H9 (cell line): ENCODE results near the gene TMEM108. TPM values are rescaled to one million over a fixed set of nuclear protein-coding genes. Genes with fewer than 3 reads are reported as not detected.

Source experiments
- DNase-seq: peaks from one replicate; pipeline ENCODE4 v3.0.0-alpha.2; 2017
- H2AFZ ChIP-seq: one replicate; pipeline ENCODE4 v1.6.1; 2013; ENCODE audit warnings: mild to moderate bottlenecking, low read length, control low read depth, moderate library complexity
- H2AK5ac ChIP-seq: 2 replicates; pipeline ENCODE4 v1.6.1; 2013; ENCODE audit warnings: low read length, control low read depth, mixed read lengths; ENCODE audit not compliant: insufficient read length
- H2BK120ac ChIP-seq: one replicate; pipeline ENCODE4 v1.6.1; 2013; ENCODE audit warnings: low read depth, mild to moderate bottlenecking, low read length, control low read depth, inconsistent platforms; ENCODE audit not compliant: poor library complexity, severe bottlenecking
- H2BK12ac ChIP-seq: 2 replicates; pipeline ENCODE4 v1.6.1; 2013; ENCODE audit warnings: low read length, control low read depth, mixed read lengths, low read depth; ENCODE audit not compliant: insufficient read length
- H2BK15ac ChIP-seq: 2 replicates; pipeline ENCODE4 v1.6.1; 2013; ENCODE audit warnings: low read depth, low read length, control low read depth
- H2BK20ac ChIP-seq: one replicate; pipeline ENCODE4 v1.6.1; 2013; ENCODE audit warnings: low read depth, mild to moderate bottlenecking, low read length, control low read depth, inconsistent platforms; ENCODE audit not compliant: poor library complexity, severe bottlenecking
- H2BK5ac ChIP-seq: 2 replicates; pipeline ENCODE4 v1.6.1; 2013; ENCODE audit warnings: low read length, control low read depth, mixed read lengths; ENCODE audit not compliant: insufficient read length
- H3K14ac ChIP-seq: 2 replicates; pipeline ENCODE4 v1.6.1; 2013; ENCODE audit warnings: low read length, control low read depth; ENCODE audit not compliant: insufficient read depth
- H3K18ac ChIP-seq: 2 replicates; pipeline ENCODE4 v1.6.1; 2013; ENCODE audit warnings: low read depth, mild to moderate bottlenecking, mixed read lengths, low read length, control low read depth; ENCODE audit not compliant: insufficient read length
- H3K23ac ChIP-seq: 2 replicates; pipeline ENCODE4 v1.6.1; 2013; ENCODE audit warnings: low read length, control low read depth, mixed read lengths, low read depth; ENCODE audit not compliant: insufficient read length
- H3K23me2 ChIP-seq: 2 replicates; pipeline ENCODE4 v1.6.1; 2013; ENCODE audit warnings: low read depth, mild to moderate bottlenecking, mixed read lengths, low read length, control low read depth; ENCODE audit not compliant: insufficient read length, poor library complexity, severe bottlenecking
- H3K27ac ChIP-seq: 2 replicates; pipeline ENCODE4 v1.5.1; 2013; ENCODE audit warnings: low read length, control low read depth, mixed read lengths, low read depth; ENCODE audit not compliant: insufficient read length
- H3K27me3 ChIP-seq: 2 replicates; pipeline ENCODE4 v1.6.1; 2013; ENCODE audit warnings: low read length, control low read depth, inconsistent platforms; ENCODE audit not compliant: insufficient read depth
- H3K4ac ChIP-seq: 2 replicates; pipeline ENCODE4 v1.6.1; 2013; ENCODE audit warnings: low read depth, mild to moderate bottlenecking, control low read depth, inconsistent platforms, low read length, moderate library complexity
- H3K4me1 ChIP-seq: 2 replicates; pipeline ENCODE4 v1.6.1; 2013; ENCODE audit warnings: low read length, control low read depth, inconsistent platforms; ENCODE audit not compliant: insufficient read depth
- H3K4me2 ChIP-seq: 2 replicates; pipeline ENCODE4 v1.6.1; 2013; ENCODE audit warnings: low read length, control low read depth, mixed read lengths; ENCODE audit not compliant: insufficient read length, insufficient read depth
- H3K56ac ChIP-seq: 2 replicates; pipeline ENCODE4 v1.6.1; 2013; ENCODE audit warnings: low read depth, mild to moderate bottlenecking, mixed read lengths, low read length, control low read depth; ENCODE audit not compliant: insufficient read length
- H3K79me1 ChIP-seq: 2 replicates; pipeline ENCODE4 v1.6.1; 2013; ENCODE audit warnings: low read depth, mild to moderate bottlenecking, moderate library complexity, low read length, control low read depth, inconsistent platforms; ENCODE audit not compliant: insufficient read depth, poor library complexity, severe bottlenecking
- H3K79me2 ChIP-seq: 2 replicates; pipeline ENCODE4 v1.6.1; 2013; ENCODE audit warnings: low read length, control low read depth, inconsistent platforms; ENCODE audit not compliant: insufficient read depth
- H3K9ac ChIP-seq: 2 replicates; pipeline ENCODE4 v1.6.1; 2013; ENCODE audit warnings: low read length, control low read depth, mixed read lengths; ENCODE audit not compliant: insufficient read length; ENCODE audit errors: extremely low read depth
- H3K9me3 ChIP-seq: one replicate; pipeline ENCODE4 v1.6.1; 2013; ENCODE audit warnings: low read depth, low read length, inconsistent platforms; ENCODE audit not compliant: control insufficient read depth
- H3T11ph ChIP-seq: one replicate; pipeline ENCODE4 v1.6.1; 2013; ENCODE audit warnings: mild to moderate bottlenecking, low read length, control low read depth, inconsistent platforms
- H4K20me1 ChIP-seq: one replicate; pipeline ENCODE4 v1.6.1; 2013; ENCODE audit not compliant: control insufficient read depth, insufficient read length, insufficient read depth
- H4K5ac ChIP-seq: 2 replicates; pipeline ENCODE4 v1.6.1; 2013; ENCODE audit warnings: low read depth, mild to moderate bottlenecking, mixed read lengths, low read length, control low read depth; ENCODE audit not compliant: insufficient read length
- H4K8ac ChIP-seq: replicated peaks from 2 replicates; pipeline ENCODE4 v1.6.1; 2013; ENCODE audit warnings: low read length, control low read depth, mixed read lengths, low read depth; ENCODE audit not compliant: insufficient read length
- H4K91ac ChIP-seq: 2 replicates; pipeline ENCODE4 v1.6.1; 2013; ENCODE audit warnings: low read depth, mild to moderate bottlenecking, moderate library complexity, mixed read lengths, low read length, control low read depth; ENCODE audit not compliant: insufficient read length
- H3K27ac Mint-ChIP-seq, 3 experiments: 2 replicates in 2 of 3; 3 replicates in 1 of 3; pipeline ENCODE4 v1.8.0; 2020 to 2021; ENCODE audit warnings: mixed read lengths in 3 of 3, mild to moderate bottlenecking in 1 of 3, moderate library complexity in 1 of 3
- H3K27me3 Mint-ChIP-seq: 2 replicates; pipeline ENCODE4 v1.8.0; 2021; ENCODE audit warnings: low read depth, mild to moderate bottlenecking, moderate library complexity, mixed read lengths
- H3K36me3 Mint-ChIP-seq, 3 experiments: 2 replicates in 2 of 3; 3 replicates in 1 of 3; pipeline ENCODE4 v1.8.0; 2020 to 2021; ENCODE audit warnings: low read depth in 3 of 3, mixed read lengths in 3 of 3; ENCODE audit not compliant: insufficient read depth in 1 of 3
- H3K4me1 Mint-ChIP-seq, 2 experiments: 2 replicates each; pipeline ENCODE4 v1.8.0; 2020; ENCODE audit warnings: mixed read lengths in 2 of 2
- H3K4me3 Mint-ChIP-seq, 2 experiments: 2 replicates in 1 of 2; 3 replicates in 1 of 2; pipeline ENCODE4 v1.8.0; 2020 to 2021; ENCODE audit warnings: mild to moderate bottlenecking in 2 of 2, mixed read lengths in 2 of 2, moderate library complexity in 1 of 2
- H3K9me3 Mint-ChIP-seq, 2 experiments: 2 replicates in 1 of 2; 3 replicates in 1 of 2; pipeline ENCODE4 v1.8.0; 2020; ENCODE audit warnings: mild to moderate bottlenecking in 2 of 2, mixed read lengths in 2 of 2, moderate library complexity in 1 of 2
- WGBS: extraction: QIAGEN DNeasy Blood & Tissue Kit; methylation state at CpG from one replicate; pipeline ENCODE4 v1.1.7; 2013; ENCODE audit warnings: missing lambda C conversion rate, low lambda C conversion rate, mixed read lengths; ENCODE audit not compliant: insufficient read length; ENCODE audit errors: extremely low coverage; 5-methylcytosine and 5-hydroxymethylcytosine counted together
- total RNA-seq: library from RNA; stranded (reverse); gene quantifications from 2 replicates; pipeline ENCODE4 v1.2.1, GENCODE V29; 2021
- TF ChIP-seq, protein P1 (sequence below): fragments of 200-600 bp; sonication (generic); conservative IDR thresholded peaks from 3 replicates; pipeline ENCODE4 v1.8.0; 2021; ENCODE audit warnings: antibody characterized with exemption, mild to moderate bottlenecking

TMEM108 gene
- total RNA-seq, 1 experiment from 2014 or later: 5.0 TPM

DNA sequence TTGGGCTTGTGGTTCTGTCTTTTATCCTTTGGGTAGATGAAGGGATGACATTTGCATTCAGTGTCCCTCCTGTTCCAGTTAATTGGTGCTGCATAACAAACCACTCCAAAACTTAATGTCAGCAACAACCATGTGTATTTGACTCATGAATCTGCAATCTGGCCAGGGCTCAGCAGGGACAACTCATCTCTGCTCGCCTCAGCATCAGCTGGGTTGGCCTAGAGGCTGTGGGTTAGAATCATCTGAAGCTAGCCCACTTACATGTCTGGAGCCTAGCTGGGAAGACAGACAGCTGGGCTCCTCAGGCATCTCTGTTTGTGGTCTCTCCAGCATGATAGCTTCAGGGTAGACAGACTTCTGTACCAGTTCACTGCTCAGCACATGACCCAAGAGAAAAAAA lies 92.0 kb downstream of the TMEM108 start:
- Histone ChIP-seq H2AFZ (no peak overlapping the region), H2BK12ac (no peak overlapping the region), H3K4ac (no peak overlapping the region), H3K9me3 (no peaks in the 10 kb centered on the region), H3K27ac (no peak overlapping the region), H3K14ac (no peak overlapping the region; the same call in 1 of the 2 replicates), H4K20me1 (no peaks in the 10 kb centered on the region), H3K27me3 (no peaks in the 10 kb centered on the region), H4K5ac (no peak overlapping the region), H2BK5ac (no peak overlapping the region), H3K23me2 (no peaks in the 10 kb centered on the region), H3K79me2 (no peaks in the 10 kb centered on the region), H3K56ac (no peak overlapping the region), H3K9ac (no peak overlapping the region), H3K4me1 (peaks cover 2% of the 10 kb centered on the region; the same call in 1 of the 2 replicates), H2BK15ac (no peak overlapping the region), H3T11ph (no peak overlapping the region), H2BK20ac (no peak overlapping the region), H3K18ac (no peak overlapping the region), H3K79me1 (no peaks in the 10 kb centered on the region), H2AK5ac (no peak overlapping the region), H3K23ac (no peak overlapping the region), H3K4me2 (no peak overlapping the region), H4K8ac (no peak overlapping the region), H2BK120ac (no peak overlapping the region), H4K91ac (no peak overlapping the region)
- Mint-ChIP-seq H3K4me3 (no peak overlapping the region), H3K36me3 (no peaks in the 10 kb centered on the region; a peak in 1 of 7 replicates), H3K27me3 (no peaks in the 10 kb centered on the region), H3K4me1 (peaks cover 6 to 7% of the 10 kb centered on the region in 2 experiments), H3K9me3 (no peaks in the 10 kb centered on the region), H3K27ac (no peak overlapping the region)
- DNase-seq: no peak
- no CpG with 5 or more reads among the region's 1 CpG for WGBS
- TF ChIP-seq, protein P1, sequence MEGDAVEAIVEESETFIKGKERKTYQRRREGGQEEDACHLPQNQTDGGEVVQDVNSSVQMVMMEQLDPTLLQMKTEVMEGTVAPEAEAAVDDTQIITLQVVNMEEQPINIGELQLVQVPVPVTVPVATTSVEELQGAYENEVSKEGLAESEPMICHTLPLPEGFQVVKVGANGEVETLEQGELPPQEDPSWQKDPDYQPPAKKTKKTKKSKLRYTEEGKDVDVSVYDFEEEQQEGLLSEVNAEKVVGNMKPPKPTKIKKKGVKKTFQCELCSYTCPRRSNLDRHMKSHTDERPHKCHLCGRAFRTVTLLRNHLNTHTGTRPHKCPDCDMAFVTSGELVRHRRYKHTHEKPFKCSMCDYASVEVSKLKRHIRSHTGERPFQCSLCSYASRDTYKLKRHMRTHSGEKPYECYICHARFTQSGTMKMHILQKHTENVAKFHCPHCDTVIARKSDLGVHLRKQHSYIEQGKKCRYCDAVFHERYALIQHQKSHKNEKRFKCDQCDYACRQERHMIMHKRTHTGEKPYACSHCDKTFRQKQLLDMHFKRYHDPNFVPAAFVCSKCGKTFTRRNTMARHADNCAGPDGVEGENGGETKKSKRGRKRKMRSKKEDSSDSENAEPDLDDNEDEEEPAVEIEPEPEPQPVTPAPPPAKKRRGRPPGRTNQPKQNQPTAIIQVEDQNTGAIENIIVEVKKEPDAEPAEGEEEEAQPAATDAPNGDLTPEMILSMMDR: no peak
